GM18909 (cell line): ENCODE data around the gene RIMS1.
A peak's percentile ranks its signal among the peaks of the same experiment; 100 is the strongest.

ENCODE experiments used
- ATAC-seq: cut with Tn5 transposase; IDR thresholded peaks from one replicate; pipeline ENCODE4 v1.9.1; 2021; ENCODE audit warnings: mild to moderate bottlenecking; ENCODE audit not compliant: unreplicated experiment, poor library complexity

Gene RIMS1

GRCh38 chr6:72216222-72217068 is 330.1 kb downstream of the RIMS1 start:
- ATAC-seq, result no peak

- ATAC-seq, result no peak
These were observed 331.3 kb downstream of the RIMS1 start for GRCh38 chr6:72217626-72218025.

GRCh38 chr6:72218125-72218524 is 331.8 kb downstream of the RIMS1 start:
- peak; percentile 84 for ATAC-seq

GRCh38 chr6:72219536-72219935 is 333.2 kb downstream of the RIMS1 start:
- ATAC-seq, result no peak

- ATAC-seq, result no peak
These were observed 351.7 kb downstream of the RIMS1 start for GRCh38 chr6:72238021-72238420.

- no peak for ATAC-seq
These were observed 352.6 kb downstream of the RIMS1 start for GRCh38 chr6:72238900-72239299.

GRCh38 chr6:72245565-72245964 is 359.2 kb downstream of the RIMS1 start:
- no peak for ATAC-seq

- ATAC-seq, result no peak
These were observed 360.6 kb downstream of the RIMS1 start for GRCh38 chr6:72246926-72247325.

- ATAC-seq, result no peak
These were observed 362.3 kb downstream of the RIMS1 start for GRCh38 chr6:72248621-72249020.

GRCh38 chr6:72250664-72251063 is 364.3 kb downstream of the RIMS1 start:
- ATAC-seq, result no peak

GRCh38 chr6:72260489-72260888 is 374.1 kb downstream of the RIMS1 start:
- ATAC-seq, result no peak

GRCh38 chr6:72261554-72261953 is 375.2 kb downstream of the RIMS1 start:
- ATAC-seq, result no peak

- ATAC-seq, result no peak
These were observed 375.9 kb downstream of the RIMS1 start for GRCh38 chr6:72262254-72262653.

GRCh38 chr6:72267470-72267869 is 381.1 kb downstream of the RIMS1 start:
- no peak for ATAC-seq

- no peak for ATAC-seq
These were observed 385.2 kb downstream of the RIMS1 start for GRCh38 chr6:72271531-72271930.

- no peak for ATAC-seq
These were observed 386.6 kb downstream of the RIMS1 start for GRCh38 chr6:72272958-72273357.

GRCh38 chr6:72275888-72276287 is 389.5 kb downstream of the RIMS1 start:
- no peak for ATAC-seq

GRCh38 chr6:72282201-72282600 is 395.9 kb downstream of the RIMS1 start:
- no peak for ATAC-seq

GRCh38 chr6:72283571-72283970 is 397.2 kb downstream of the RIMS1 start:
- no peak for ATAC-seq

- ATAC-seq, result no peak
These were observed 400.6 kb downstream of the RIMS1 start for GRCh38 chr6:72286911-72287311.

- no peak for ATAC-seq
These were observed 401.5 kb downstream of the RIMS1 start for GRCh38 chr6:72287801-72288200.

GRCh38 chr6:72288592-72288991 is 402.2 kb downstream of the RIMS1 start:
- ATAC-seq, result no peak
